GM12872 (cell line): ENCODE data around the gene ENTREP3.

ENCODE experiments used
- CTCF ChIP-seq: IDR thresholded peaks from 3 replicates; pipeline ENCODE4 v1.5.1; 2011; ENCODE audit warnings: low read depth, mild to moderate bottlenecking, low read length, moderate library complexity; ENCODE audit not compliant: insufficient read depth

The ENTREP3 gene

GRCh38 chr1:155273343-155274245, 18.3 kb upstream of the ENTREP3 start, which contains the start of gene CLK2:
Gene CLK2, minus strand, starts transcription at chr1:155273504. Its CDS starts 2,527 bp downstream, at chr1:155270977.
- no peak for TF ChIP-seq CTCF

DNA sequence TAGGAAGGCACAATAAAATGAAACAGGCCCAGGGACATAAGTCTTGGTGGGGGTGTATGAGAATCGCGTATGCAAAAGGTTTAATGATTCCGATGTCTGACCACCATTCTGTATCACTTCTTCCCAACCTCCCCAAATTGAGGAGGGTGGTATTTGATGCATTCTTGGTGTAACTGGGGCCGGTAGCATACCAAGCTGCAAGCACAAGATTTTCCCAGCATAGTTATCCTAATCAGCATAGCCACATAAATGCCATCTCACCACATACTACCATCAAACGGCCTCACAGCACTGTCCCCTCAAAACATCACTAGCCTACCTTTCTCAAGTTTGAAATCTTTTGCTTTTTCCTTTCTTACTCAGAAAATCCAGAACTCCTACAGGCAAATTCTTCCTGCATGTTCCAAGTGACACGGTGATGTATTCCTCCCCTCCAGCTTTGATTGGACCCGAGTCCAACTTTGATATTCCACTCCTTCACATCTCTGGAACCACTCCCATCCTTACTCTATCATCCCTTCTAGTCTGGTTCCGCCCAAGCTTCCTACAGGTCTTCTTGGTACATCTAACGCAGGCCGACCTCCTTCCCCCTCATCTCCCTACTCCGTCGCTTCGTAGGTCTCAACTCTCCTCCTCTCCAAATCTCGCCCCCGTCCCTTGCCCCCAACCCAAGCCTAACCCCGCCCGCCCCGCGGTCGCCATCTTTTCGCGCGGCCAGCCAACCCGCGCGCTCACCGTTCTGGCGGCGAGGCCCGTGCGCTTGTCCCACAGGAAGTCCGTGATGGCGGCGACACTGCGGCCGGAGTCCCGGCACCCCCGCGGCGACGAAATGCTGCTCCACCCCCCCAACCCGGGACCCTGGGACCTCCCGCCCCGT, 17.4 kb upstream of the ENTREP3 start:
- no peak for TF ChIP-seq CTCF

GRCh38 chr1:155269381-155269780, 14.1 kb upstream of the ENTREP3 start:
- TF ChIP-seq CTCF = no peak

DNA sequence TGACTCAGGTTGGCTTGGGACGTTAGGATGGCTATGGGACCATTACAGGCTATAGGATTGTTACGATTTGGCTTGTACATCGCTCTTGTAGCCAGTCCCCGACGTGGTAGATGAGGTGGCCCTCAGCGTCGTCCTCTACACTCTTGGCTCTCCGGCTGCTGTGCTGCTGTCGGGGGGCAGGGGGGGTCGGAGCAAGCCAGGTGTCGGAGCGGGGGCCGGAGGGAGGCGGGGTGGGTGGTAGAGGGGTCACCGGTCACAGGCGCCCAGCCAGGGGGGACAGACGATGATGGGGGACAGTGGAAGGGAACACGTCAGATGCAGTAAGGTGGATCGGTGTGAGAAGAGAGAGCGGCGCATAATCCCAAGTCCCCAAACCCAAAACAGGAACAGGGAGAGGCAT, 13.3 kb upstream of the ENTREP3 start:
- no peak for TF ChIP-seq CTCF

DNA sequence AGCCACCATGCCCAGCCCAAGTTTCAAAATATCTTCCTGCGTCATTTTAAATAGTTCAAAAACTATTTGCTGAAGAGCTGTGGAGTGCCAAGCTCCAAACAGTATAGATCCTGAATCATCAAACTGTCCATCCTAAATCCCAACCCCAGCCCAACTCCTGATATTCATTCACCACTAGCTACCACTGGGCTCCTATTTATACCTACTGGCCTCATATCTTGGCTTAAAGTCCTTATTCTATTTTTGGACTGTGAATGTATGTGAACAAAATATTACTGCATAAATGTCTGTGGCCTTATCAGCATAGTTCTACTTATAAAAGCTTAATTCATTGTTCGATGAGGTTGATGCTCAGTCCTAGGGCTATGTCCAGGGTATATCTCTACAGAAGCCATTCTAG, 12.1 kb upstream of the ENTREP3 start:
- TF ChIP-seq CTCF = no peak

DNA sequence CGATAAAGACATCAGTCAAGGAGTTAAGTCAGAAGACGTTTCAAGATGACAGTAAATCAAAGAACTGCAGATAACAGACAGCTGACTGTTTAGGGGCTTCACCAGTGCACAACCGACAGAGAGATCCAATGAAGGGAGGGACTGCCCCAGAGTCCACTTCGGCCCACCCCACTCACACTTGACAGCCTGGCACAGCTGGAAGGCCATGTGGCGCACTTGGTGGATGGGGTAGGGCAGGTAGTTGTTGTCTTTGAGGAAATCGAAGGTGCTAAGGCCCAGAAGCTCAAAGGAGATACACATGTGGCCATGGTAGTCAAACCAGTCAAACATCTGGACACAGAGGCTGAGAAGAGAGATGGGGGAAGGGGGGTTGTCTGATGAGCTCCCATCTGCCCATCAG, 11.3 kb upstream of the ENTREP3 start:
- no peak for TF ChIP-seq CTCF

GRCh38 chr1:155263067-155263466, 7.8 kb upstream of the ENTREP3 start:
- no peak for TF ChIP-seq CTCF
